Adipose tissue (tissue), 3 donors: Measurements from ENCODE around the gene ABHD18. TPM values are rescaled to one million over a fixed set of nuclear protein-coding genes. Genes with fewer than 3 reads are reported as not detected.
"Not testable (repeated sequence)": the region's sequence is repeated elsewhere in the genome, so short reads cannot be mapped to it uniquely, and the experiment has no call there.

ENCODE experiments used
- H3K27ac ChIP-seq: one replicate; pipeline ENCODE4 v1.5.1; 2013; ENCODE audit warnings: low read depth, low read length
- WGBS, 3 donors: extraction: QIAGEN DNeasy Blood & Tissue Kit; methylation state at CpG; one replicate each; pipeline ENCODE4 v1.1.7; 2013; 5-methylcytosine and 5-hydroxymethylcytosine counted together
- polyA plus RNA-seq, 3 donors: library from polyadenylated mRNA; stranded (reverse); fragments of 200-250 nt; gene quantifications; one replicate each; pipeline ENCODE4 v1.2.3, GENCODE V29; 2013
- donor health status: healthy with polysubstance abuse.
- donor health status: Bipolar disorder and iron deficiency.
- donor health status: healthy.

ABHD18 gene
- polyA plus RNA-seq, 3 donors, result 2.8 to 4.4 (median 3.0) TPM

GRCh38 chr4:128056396-128056795 lies 91.2 kb downstream of the ABHD18 start:
- no peak overlapping the region for H3K27ac ChIP-seq

GRCh38 chr4:128060121-128060698 lies 95.0 kb downstream of the ABHD18 start:
- WGBS, 3 donors, result 9 to 25% (median 22%) methylated on average over 21 of the region's 21 CpGs
- H3K27ac ChIP-seq, result peak overlapping the region; percentile 85

- WGBS, 3 donors, result 0 to 1% (median 0%) methylated on average over 74 to 112 of the region's 112 CpGs
- H3K27ac ChIP-seq, result peak within 1 kb of the TSS; percentile 85
These were observed 95.7 kb downstream of the ABHD18 start, which contains the start of gene LARP1B for GRCh38 chr4:128060699-128061565. TSS of gene LARP1B (plus strand) at chr4:128061312. CDS start at chr4:128074952, 13,640 bp downstream.

GRCh38 chr4:128061566-128062536 lies 96.6 kb downstream of the ABHD18 start:
- 0 to 1% (median 0%) methylated on average over 52 to 101 of the region's 101 CpGs for WGBS, 3 donors
- no peak overlapping the region for H3K27ac ChIP-seq

- not testable (repeated sequence) for H3K27ac ChIP-seq
- 86 to 98% (median 97%) methylated on average over 7 to 10 of the region's 10 CpGs for WGBS, 3 donors
These were observed 101.2 kb downstream of the ABHD18 start for GRCh38 chr4:128066453-128066820.

- no peak overlapping the region for H3K27ac ChIP-seq
- WGBS, 3 donors, result 84 to 95% (median 91%) methylated on average over 3 of the region's 3 CpGs
These were observed 103.7 kb downstream of the ABHD18 start for GRCh38 chr4:128068918-128069317.

GRCh38 chr4:128076464-128076863 lies 111.3 kb downstream of the ABHD18 start:
- WGBS, 3 donors, result 82 to 90% (median 90%) methylated on average over 4 of the region's 4 CpGs
- no peak overlapping the region for H3K27ac ChIP-seq

Other genes with a start within 250 kb of the ABHD18 start
- gene SLC25A31, start 235.0 kb upstream of the ABHD18 start, polyA plus RNA-seq, result not detected
- under 1 TPM; 0.45 to 0.85 (median 0.77) TPM for gene HSPA4L, start 183.1 kb upstream of the ABHD18 start, polyA plus RNA-seq
- gene PLK4, start 84.5 kb upstream of the ABHD18 start, polyA plus RNA-seq, result 1 to 10 TPM in 1 of 3 donors, under 1 TPM in 2; 0.39 to 1.0 (median 0.49) TPM
- gene MFSD8, start 233 bp upstream of the ABHD18 start, polyA plus RNA-seq, result 1 to 10 TPM; 5.7 to 7.8 (median 7.3) TPM
- gene LARP1B, start 95.9 kb downstream of the ABHD18 start, polyA plus RNA-seq, result 10 to 100 TPM in 2 of 3 donors, 1 to 10 TPM in 1; 9.7 to 16.5 (median 10.6) TPM